BJ (cell line): ENCODE results near the gene ARMH2. TPM values are rescaled to one million over a fixed set of nuclear protein-coding genes. Genes with fewer than 3 reads are reported as not detected.
A peak's percentile ranks its signal among the peaks of the same experiment; 100 is the strongest.

Experiments
- CTCF ChIA-PET: fragments of 350-600 bp; formaldehyde crosslinking; extraction: SDS; loops from one replicate; lab custom pipeline; 2021; ENCODE audit warnings: antibody characterized with exemption, inconsistent platforms; lab: Yijun Ruan, JAX
- POLR2A ChIA-PET: fragments of 300-600 bp; sonication (Branson Sonifier 250); formaldehyde crosslinking; extraction: SDS; loops from one replicate; lab custom pipeline; 2021; ENCODE audit warnings: antibody characterized with exemption; lab: Charles Lee
- DNase-seq: peaks from one replicate; pipeline ENCODE4 v3.0.0-alpha.2; 2011; ENCODE audit warnings: low read depth
- H3K27me3 ChIP-seq: 2 replicates; pipeline ENCODE4 v1.6.0; 2011; ENCODE audit warnings: low read length; ENCODE audit not compliant: control insufficient read depth, insufficient read depth
- H3K36me3 ChIP-seq: 2 replicates; pipeline ENCODE4 v1.5.1; 2011; ENCODE audit warnings: low read length; ENCODE audit not compliant: control insufficient read depth, insufficient read depth
- H3K4me3 ChIP-seq: 2 replicates; pipeline ENCODE4 v1.5.1; 2011; ENCODE audit warnings: low read depth, mild to moderate bottlenecking, control low read depth, low read length
- CTCF ChIP-seq: IDR thresholded peaks from 2 replicates; pipeline ENCODE4 v1.5.1; 2011; ENCODE audit warnings: low read depth, mild to moderate bottlenecking, control low read depth, inconsistent platforms, low read length, moderate library complexity; ENCODE audit not compliant: insufficient read depth
- polyA plus RNA-seq: library from polyadenylated mRNA; depleted of rRNA; stranded (reverse); fragments of >200 nt; gene quantifications from 2 replicates; pipeline ENCODE4 v1.2.3, GENCODE V29; 2011

ARMH2 gene
- polyA plus RNA-seq, 1 experiment = not detected

GRCh38 chr6:24833711-24834386 lies 35.1 kb upstream of the ARMH2 start:
- DNase-seq = no peak
- no peak overlapping the region for H3K4me3 ChIP-seq
- no peaks in the 10 kb centered on the region for H3K27me3 ChIP-seq
- peaks cover 13% of the 10 kb centered on the region for H3K36me3 ChIP-seq
- ChIA-PET CTCF (no interaction called here), POLR2A (no interaction called here)
- no peak for TF ChIP-seq CTCF

DNA sequence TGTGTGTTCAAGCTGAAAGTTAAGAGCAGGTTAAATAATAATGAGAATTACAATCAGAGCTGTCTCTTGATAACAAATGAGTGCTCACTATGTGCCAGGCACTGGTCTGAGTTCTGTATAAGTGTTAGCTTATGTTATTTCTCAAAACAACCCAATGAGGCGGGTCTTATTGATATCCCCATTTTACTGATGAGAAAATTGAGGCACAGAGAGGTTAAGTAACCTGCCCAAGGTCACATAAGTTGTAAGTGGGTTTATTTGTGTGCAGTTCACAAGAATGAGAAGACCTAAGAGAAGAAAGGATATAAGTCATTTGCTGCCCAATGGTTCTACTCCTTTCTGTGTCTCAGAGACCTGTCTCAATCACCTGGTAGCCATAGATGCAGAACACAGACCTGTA lies 34.1 kb upstream of the ARMH2 start:
- DNase-seq = no peak
- TF ChIP-seq CTCF = no peak
- Histone ChIP-seq H3K4me3 (no peak overlapping the region), H3K36me3 (peaks cover 18% of the 10 kb centered on the region), H3K27me3 (no peaks in the 10 kb centered on the region)
- POLR2A ChIA-PET = no interaction called here
- CTCF ChIA-PET = interaction anchor here (1.0 to 1.5 kb wide), 2 partner anchors 12 to 238 kb away, joined by 3 to 4 read pairs; no protein-coding TSS in a partner anchor

GRCh38 chr6:24831771-24832716 lies 33.3 kb upstream of the ARMH2 start:
- ChIA-PET POLR2A (no interaction called here), CTCF (interaction anchor here (1.0 to 1.5 kb wide), 2 partner anchors 13 to 239 kb away, joined by 3 to 4 read pairs; no protein-coding TSS in a partner anchor)
- no peak for TF ChIP-seq CTCF

DNA sequence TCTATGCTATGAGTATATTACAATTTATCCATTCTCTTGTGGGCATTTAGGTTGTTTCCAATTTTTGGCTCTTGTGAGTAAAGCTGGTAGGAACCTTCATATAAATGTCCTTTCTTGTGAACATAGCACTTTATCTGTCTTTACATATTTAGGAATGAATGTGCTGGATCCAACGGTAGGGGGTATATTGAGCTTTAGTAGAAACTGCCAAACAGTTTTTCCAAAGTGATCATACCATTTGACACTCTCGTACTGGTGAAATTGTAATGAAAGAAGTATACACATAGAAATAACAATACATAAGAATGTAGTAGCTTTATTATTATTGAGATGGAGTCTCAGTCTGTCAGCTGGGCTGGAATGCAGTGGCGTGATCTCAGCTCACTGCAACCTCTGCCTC lies 30.9 kb upstream of the ARMH2 start:
- H3K27me3 ChIP-seq = no peaks in the 10 kb centered on the region
- ChIA-PET POLR2A (no interaction called here), CTCF (interaction anchor here (1.7 kb wide), 1 partner anchor 162 kb away, joined by 4 read pairs; no protein-coding TSS in a partner anchor)
- H3K4me3 ChIP-seq = no peak overlapping the region
- DNase-seq = no peak
- peaks cover 27% of the 10 kb centered on the region for H3K36me3 ChIP-seq
- no peak for TF ChIP-seq CTCF

More at GRCh38 chr6:24831771-24832716, 33.3 kb upstream of the ARMH2 start:
- Histone ChIP-seq H3K27me3 (no peaks in the 10 kb centered on the region), H3K4me3 (no peak overlapping the region), H3K36me3 (peaks cover 24% of the 10 kb centered on the region)
- DNase-seq = peak; percentile 21

- DNase-seq = no peak
- ChIA-PET POLR2A (no interaction called here), CTCF (interaction anchor here (1.0 kb wide), 1 partner anchor 20 kb away, joined by 3 read pairs; no protein-coding TSS in a partner anchor)
- no peak for TF ChIP-seq CTCF
- H3K27me3 ChIP-seq = no peaks in the 10 kb centered on the region
- H3K36me3 ChIP-seq = peaks cover 28% of the 10 kb centered on the region
- H3K4me3 ChIP-seq = no peak overlapping the region
Observed at GRCh38 chr6:24827970-24828369, 29.3 kb upstream of the ARMH2 start.
